CD4-positive, alpha-beta T cell treated with Interleukin-4 for 4 hours (primary cell): ENCODE results near the gene PNO1.
"Not testable (repeated sequence)": the region's sequence is repeated elsewhere in the genome, so short reads cannot be mapped to it uniquely, and the experiment has no call there.

ENCODE experiments used
- DNase-seq: peaks from one replicate; pipeline ENCODE4 v3.0.0-alpha.2; 2020

PNO1 gene

DNA sequence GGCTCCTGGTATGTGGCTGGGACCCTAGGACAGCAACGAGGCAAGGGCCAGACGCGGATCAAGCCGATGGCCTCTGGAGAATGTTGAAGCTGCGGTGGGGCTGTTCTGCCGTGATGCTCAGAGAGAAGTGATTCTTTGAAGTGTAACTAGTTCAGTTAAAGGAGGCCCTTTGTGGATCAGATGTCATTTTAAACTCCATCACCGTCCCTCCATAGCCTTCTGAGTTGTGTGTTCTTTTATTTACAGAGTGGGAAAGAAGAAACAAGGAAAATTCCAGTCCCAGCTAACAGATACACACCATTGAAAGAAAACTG, 403 bp downstream of the PNO1 start:
- no peak for DNase-seq

DNA sequence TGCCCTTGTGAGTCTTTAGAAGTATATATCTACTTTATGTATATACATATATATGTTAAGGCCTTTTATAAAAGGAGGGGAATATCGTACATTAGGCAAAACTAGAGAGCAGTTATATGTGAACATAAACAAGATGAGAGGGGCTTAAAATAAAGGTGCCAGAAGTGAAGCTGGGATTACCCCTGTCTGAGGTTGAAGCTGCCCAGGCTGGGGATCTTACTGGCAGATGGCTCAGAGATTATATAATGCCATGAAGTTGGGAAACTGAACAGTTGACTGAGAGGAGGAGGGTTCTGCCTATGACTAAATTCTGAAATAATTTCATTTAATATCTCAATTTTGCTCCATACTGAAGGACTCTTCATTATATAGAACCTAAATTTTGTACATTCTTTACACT, 6.0 kb downstream of the PNO1 start:
- DNase-seq, result no peak

DNA sequence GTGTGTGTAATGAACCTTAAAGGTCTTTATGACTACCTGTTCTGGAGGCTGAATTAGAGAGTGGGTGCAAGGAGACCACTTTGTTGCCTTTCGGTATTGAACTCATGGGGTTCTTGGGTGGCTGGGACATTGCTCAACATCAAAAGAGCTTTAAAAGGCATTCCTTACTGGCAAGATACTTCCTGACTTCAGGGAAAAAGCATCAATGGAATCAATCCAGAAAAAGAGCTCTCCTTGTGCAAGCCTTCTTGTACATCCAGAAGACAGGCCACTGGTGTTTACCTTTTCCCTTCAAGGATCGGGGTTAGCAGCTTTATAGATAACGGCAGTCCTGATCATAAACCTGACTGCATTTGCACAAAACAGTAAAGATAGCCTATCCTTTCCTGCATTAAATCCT, 9.5 kb downstream of the PNO1 start:
- no peak for DNase-seq

DNA sequence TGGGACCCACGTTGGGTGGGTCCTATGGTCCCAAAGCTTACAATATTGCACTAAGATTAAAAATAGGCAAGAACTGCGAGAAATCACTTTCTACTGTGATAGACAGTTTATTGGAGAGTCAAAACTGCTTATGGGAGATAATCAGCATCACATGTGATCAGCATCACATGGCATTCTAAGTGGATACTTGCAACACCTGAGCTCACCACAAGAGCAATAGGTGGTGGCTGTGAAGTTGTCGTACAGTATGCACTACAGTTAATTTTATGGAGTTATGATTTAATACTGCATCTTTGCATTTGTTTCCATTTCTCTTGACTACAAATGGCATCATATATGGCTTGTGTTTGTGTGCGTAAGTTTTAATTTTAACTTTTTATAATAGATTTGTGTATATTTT, 11.6 kb downstream of the PNO1 start:
- DNase-seq, result no peak

DNA sequence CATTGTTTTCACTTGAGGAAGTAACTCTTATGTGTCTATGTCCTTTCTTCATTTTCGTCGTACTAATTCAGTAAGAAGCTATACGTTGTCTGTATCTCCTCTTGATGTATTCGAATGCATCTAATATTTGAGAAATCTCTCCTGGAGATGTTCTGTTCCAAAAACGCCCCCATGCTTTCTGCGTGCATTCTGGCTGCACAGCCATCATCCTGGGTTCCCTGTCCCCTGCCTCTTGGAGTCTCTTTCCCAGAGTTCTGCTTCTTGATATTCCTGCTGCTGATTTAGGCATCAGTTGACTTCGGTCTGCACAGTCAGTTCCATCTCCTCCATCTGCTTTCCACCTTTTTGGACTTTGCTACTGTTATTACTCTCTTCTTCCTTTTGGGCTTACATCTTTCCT, 13.5 kb downstream of the PNO1 start:
- no peak for DNase-seq

DNA sequence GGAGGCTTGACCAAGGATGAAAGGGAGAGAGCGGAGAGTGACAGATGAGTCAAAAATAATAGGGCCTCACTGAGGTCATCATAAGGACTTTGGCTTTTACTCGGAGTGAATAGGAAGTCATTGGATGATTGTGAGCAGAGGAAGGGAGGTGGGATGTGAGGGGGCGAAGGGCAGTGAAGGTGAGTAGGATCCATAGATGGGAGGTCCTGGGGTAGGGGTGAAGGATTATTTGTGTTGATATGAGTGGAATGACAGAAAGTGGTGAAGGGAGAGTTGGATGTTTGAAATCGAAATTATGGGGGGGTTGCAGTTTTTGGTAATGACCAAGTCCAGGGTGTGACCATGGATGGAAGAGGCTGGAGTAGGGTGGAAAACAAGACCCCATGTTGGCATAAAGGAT, 14.0 kb downstream of the PNO1 start:
- DNase-seq, result no peak

DNA sequence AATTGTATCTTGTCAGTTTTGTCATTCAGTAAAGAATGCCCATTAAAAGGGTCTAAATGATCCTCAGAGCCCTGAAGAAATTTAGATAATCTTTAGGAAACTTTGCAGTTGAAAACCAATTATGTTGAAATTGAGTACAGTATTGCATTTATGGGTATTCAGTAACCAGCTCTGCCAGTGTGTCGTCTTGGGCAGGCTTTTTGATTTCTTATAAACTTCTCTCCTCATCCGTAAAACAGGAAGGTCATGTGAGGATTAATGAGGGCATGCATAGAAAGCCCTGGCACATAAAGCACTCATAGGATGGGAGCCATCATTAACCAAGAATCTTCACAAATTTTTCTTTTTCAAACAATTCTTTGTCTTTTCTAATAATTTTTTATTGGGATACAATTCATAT, 14.8 kb downstream of the PNO1 start:
- no peak for DNase-seq

DNA sequence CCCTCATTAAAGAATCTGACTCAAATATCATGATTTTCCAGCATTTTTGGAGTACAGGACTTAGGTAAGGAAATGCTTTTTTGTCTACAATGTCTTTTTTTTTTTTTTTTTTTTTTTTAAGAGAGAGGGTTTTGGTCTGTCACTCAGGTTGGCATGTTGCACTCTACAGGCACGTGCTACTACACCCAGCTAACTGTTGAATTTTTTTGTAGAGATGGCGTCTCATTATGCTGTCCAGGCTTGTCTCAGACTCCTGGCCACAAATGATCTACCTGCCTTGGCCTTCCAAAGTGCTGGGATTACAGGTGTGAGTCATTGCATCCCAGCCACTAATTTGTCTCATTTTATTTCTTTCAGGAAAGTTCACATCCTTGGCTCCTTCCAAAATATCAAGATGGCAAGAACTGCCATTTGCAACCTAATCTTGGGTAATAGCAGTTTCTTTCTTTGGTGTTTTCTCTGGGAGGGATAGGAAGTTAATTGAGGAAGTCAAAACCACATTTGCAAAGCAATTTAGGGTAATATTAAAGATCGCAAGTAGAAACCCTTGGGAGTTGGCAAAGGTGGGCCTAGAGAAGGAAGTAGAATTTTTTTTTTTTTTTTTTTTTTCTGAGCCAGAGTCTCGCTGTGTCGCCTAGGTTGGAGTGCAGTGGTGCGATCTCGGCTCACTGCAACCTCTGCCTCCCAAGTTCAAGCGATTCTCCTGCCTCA, 15.5 kb downstream of the PNO1 start:
- DNase-seq, result no peak

DNA sequence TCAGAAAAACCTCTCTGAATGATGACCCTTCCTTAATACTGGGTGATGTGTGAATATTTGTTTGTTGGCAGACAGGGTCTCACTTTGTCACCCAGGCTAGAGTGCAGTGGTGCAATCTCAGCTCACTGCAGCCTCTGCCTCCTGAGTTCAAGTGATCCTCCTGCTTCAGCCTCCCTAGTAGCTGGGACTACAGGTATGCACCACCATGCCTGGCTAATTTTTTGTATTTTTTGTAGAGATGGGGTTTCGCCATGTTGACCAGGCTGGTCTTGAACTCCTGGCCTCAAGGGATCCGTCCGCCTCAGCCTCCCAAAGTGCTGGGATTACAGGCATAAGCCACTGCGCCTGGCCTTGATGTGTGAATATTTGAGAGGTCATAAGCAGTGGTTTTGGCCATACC, 17.5 kb downstream of the PNO1 start:
- not testable (repeated sequence) for DNase-seq

DNA sequence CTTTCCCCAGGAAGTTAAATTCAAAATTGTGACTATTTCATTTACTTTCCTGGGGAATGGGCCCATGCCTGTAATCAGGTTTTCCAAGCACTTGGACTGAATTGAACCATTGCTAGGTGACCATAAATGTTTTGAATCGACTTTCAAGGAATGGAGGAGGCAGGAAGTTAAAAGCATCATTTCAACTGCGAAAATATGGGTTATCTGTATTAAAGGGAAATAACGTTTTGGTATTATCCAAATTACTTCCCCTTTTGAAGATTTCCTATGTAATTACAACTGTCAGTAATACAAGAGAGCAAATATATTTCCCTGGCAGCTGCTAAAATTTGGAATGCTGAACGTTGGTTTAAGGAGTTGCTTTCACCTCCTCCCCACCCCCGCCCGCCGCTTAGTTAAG, 19.0 kb downstream of the PNO1 start:
- no peak for DNase-seq

DNA sequence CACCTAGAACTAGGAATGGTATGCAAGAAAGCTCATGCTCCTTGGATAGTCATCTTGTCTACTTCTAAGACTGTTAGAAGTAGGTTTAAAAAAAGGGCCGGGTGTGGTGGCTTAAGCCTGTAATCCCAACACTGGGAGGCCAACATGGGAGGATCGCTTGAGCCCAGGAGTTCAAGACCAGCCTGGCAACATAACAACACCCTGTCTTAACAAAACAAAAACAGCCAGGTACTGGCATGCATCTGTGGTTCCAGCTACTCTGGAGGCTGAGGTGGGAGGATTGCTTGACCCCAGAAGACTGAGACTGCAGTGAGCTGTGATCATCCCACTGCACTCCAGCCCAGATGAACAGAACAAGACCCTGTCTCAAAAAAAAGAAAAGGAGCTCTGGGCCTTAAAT, 19.9 kb downstream of the PNO1 start:
- DNase-seq, result no peak

DNA sequence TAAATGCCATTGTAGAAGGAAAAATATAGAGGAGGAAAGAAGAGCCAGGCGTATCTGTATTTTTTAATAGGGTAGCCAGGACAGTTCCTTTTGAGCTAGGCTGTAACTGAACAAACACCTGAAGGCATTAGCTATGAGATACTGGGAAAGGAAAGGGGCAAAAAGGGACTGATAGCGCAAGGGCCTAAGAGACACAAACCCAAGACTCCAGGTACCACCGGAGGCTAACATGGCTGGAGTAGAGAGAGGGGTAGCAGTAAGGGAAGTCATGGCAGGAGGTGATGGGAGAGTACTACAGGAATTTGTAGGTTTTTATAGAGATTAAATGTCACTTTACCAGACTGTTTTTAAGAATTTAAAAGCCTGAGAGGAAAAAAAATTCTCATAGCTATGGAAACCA, 20.7 kb downstream of the PNO1 start:
- DNase-seq, result no peak

DNA sequence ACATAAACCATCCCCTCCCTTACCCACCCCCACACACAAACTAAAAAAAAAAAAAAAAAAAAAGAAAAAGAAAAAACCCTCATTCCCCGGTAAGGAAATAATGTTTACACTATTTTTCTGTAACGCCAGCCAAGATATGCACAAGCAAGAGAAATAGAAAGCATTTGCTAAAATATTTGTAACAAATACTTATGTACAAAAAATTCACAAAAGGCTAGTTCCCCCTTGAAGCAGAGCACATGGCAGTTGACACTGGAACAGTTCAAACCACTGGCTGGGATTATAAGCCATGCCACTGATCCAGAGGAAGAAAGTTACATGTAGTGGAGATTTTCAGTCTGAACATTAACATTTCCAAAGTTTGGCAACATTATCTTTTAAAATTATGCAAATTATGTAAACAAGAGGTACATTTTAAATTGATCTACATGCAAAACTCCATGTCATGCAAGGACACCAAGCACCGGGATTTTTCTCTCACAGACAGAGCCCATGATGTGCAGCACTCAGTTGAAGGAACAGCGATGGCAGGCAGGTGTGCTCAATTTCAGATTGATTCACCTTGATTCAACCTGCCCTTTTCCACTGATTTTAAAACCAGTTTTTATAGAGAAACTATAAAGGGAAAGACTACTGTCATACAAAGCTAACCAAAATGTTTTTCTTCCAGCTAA, 21.4 kb downstream of the PNO1 start:
- DNase-seq, result no peak

DNA sequence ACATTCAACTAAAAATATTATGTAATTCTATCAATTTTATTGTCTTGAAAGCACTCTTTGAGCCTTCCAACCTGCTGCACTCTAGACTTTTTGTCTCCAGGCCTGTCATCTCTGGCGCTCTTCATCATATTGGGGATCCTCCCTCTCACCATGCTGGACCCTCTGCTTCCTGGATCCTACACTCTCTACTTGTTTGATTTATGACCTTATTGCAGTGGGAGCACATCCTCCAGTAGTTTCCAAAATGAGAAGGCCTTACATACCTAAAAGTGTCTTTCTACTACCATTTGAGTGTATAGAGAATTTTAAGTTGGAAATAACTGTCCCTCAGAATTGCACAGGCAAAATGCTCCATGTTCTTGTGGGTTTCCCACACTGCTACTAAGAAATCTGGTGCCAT, 25.2 kb downstream of the PNO1 start:
- no peak for DNase-seq

DNA sequence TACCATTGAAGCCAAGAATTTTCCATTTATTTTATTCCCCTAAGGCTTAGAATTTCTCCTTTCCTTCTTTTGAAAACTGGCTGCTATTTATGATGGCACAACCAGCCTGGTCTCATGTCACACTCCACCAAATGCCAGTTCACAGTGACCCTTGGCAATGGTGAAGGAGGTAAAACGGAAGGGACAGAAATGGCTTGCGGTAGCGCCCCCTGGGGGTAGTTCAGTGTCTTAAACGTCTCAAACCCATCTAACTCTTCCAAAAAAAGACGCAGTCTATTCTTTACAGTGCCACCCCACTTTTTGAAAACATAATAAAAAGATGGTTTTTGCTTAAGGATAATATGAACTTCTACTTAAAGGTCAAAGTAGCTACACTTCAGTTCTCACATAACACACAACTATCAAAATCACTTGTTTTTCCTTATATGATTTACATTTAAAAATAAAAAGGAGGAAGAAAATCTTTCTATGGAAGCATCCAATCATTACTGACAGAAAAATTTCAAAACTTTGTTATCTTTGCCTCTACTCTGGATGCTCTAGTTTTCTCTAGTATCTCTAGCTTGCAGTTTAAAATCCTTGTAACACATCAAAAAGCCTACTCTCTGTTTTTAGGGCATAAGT, 28.0 kb downstream of the PNO1 start:
- peak; percentile 43 for DNase-seq

DNA sequence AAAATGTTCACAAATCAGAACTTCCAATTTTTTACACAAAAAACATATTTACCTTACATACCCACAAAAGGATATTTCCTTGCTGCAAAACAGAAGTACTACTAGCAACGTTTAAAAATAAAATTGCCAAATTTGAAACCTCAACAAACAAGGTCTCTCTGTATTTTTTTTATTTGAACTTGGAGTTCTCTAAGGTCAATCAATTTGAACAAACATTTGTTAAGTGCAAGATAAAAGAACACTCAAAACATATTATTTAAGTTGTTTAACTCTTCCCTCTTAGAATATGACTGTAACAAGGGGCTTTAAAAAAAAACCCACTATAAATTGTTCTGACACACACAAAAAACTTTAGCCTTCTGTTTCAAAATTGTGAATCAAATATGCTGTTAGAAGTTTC, 29.6 kb downstream of the PNO1 start:
- DNase-seq, result no peak

DNA sequence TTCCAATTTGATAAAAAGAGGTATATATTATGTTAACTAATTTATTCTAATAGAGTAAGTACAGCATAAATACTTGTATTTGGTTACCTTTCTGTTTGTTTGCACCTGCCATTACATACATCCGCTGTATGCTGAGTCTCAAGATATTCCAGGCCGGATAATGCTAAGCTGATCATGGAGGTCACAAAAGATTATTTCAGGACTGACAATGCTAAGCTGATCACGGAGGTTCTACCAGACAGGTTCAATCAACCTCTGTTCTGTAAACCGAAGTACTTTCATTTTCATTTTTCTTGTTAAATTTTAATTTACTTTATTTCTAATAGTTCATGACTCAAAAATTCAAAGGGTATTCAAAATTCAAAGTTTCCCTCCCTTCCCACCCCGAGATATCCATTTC, 31.1 kb downstream of the PNO1 start:
- DNase-seq, result no peak

DNA sequence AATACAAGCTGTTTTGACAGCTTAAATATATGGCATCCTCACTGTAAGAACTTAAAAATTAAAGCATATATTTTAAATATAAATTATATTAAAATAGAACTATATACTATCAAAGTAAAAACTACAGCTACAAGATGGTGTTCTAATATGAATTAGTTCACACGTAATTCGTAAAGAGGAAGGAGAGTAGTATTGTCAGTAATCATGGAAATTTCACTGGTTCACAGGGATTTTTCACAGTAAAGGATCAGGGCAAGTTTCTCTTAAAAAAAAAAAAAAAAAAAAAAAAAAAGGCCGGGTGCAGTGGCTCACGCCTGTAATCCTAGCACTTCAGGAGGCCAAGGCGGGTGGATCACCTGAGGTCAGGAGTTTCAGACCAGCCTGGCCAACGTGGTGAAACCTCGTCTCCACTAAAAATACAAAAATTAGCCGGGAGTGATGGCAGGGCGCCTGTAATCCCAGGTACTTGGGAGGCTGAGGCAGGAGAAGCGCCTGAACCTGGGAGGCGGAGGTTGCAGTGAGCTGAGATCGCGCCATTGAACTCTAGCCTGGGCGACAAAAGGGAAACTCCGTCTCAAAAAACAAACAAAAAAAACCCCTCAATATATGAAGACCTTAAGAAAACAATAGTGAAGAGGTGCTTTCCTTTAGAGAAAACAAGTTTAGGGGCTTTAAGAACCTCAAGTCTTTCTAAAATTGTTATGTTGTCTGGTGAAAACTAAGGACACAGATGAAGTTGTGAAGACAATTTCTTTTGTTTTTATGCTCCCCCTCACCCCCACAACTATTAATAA, 32.5 kb downstream of the PNO1 start:
- DNase-seq, result no peak

DNA sequence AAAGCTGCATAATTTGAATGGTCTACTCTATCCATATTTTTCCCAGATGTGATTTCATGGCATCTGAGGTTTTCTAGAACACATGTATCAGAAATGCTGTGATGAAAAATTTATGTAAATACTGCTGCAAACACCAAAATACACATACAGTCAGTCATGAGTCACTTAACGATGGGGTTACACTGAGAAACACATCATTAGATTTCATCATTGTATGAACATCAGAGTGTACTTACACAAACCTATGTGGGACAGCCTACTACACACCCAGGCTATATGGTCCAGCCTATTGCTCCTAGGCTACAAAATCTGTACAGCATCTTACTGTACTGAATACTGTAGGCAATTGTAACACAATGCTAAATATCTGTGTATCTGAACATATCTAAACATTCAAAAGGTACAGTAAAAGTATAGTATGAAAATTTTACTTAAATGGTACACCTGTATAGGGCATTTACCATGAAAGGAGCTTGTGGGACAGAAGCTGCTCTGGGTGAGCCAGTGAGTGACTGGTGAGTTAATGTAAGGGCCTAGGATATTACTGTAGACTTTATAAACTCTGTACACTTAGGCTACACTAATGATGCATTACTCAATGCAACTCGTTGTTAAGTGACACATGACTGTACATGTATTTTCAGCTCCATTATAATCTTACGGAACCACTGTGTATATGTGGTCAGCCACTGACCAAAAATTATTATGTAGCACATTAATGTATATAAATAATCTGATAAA, 33.5 kb downstream of the PNO1 start:
- peak; percentile 29 for DNase-seq

DNA sequence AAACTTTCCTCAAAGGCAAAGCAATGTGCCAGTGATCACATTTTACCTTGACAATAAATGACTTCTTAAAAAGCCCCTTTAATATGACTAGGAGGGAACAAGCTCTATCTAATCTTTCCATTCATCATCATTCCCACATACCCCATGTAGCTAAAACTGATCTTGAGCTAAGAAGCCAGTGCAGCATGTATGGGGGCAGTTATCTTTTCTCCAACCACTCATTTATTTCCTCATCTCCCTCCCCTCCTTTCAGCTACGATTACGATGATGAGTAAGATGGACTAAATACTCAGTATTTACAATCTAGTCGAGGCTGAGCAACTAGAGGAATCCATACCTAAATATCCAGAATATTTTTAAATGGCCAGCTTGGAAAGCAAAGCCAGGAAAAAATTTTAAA, 35.5 kb downstream of the PNO1 start:
- DNase-seq, result no peak

DNA sequence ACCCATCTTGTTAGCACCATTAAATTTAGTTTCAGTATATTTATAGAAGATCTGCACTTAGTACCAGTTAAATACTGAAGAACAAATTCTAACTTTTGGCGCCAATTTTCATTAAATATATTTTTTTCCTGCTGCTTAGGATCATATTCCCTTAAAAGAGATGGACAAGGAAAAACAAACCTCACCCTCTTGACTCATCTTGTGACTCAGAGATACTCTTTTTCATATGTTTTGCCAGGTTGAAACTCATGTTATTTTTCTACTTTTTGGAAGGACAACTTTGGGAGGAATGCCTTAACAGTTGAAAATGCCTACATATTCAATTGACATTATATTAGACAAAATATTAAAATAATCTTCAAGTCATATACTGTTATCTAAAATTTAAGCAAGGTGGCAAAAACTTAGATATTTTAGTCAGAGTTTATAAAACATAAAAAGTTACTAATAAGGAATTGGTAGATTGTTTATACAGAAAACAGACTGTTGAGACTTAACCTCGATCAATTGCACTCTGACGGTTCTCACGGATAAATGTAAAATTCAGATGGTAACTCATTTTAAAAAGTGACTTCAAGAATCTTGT, 36.2 kb downstream of the PNO1 start:
- DNase-seq, result no peak

DNA sequence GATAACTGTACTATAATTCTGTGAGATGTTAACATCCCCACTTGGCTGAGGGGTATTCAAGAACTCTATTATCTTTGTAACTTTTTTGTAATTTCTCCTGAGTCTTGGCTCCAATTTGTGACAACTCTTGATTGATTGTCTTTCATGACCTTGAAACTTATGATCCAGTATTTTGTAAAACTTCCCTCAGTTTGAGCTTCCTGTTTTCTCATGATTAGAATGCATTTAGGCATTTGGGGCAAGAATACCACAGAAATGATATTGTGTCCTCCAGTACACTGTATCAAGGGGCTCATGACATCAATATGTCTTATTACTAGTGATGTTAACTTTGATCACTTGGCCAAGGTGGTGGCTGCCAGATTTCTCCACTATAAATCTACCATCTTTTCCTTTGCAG, 37.4 kb downstream of the PNO1 start:
- no peak for DNase-seq
